Central memory CD4-positive, alpha-beta T cell (primary cell): ENCODE data around the gene FRAT2.
A peak's percentile ranks its signal among the peaks of the same experiment; 100 is the strongest.

Source experiments
- DNase-seq: peaks from one replicate; pipeline ENCODE4 v3.0.0; 2022

Gene FRAT2

DNA sequence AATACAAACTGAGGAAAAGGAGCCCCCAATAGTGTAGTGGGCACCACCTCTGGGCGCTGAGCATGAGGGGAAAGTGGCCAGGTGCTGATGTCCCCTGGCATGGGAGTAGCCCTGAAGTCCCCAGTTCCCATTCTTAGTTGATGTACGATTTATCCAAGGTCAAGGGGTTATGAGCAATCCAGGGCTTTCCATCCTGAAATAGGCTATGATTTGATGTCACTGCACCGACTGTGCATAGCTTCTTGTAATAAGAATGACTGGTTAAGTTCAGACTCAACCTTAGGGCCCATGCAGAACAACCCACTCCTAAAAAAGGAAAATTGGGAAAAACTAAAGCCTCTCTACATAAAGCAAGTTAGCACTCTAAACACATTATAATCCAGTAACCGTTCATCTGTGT, 11.0 kb downstream of the FRAT2 start:
- no peak for DNase-seq

DNA sequence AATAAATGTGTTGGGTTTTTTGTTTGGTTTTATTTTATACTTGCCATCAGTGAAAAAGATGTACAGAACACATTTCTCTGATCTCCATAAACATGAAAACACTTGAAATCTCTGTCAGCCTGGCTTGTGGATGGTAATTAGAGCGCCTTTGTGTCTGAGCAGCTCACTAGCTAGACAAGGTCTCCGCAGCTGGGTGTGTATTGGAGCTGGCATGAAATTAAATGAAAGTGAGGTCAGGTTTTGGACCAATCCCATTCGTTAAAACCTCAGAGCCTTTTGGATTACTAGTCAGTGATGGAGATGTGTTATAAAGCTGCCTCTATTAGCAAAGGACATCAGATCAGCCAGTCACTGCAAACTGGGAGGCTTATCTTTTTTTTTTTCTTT, 12.7 kb downstream of the FRAT2 start:
- DNase-seq: no peak

DNA sequence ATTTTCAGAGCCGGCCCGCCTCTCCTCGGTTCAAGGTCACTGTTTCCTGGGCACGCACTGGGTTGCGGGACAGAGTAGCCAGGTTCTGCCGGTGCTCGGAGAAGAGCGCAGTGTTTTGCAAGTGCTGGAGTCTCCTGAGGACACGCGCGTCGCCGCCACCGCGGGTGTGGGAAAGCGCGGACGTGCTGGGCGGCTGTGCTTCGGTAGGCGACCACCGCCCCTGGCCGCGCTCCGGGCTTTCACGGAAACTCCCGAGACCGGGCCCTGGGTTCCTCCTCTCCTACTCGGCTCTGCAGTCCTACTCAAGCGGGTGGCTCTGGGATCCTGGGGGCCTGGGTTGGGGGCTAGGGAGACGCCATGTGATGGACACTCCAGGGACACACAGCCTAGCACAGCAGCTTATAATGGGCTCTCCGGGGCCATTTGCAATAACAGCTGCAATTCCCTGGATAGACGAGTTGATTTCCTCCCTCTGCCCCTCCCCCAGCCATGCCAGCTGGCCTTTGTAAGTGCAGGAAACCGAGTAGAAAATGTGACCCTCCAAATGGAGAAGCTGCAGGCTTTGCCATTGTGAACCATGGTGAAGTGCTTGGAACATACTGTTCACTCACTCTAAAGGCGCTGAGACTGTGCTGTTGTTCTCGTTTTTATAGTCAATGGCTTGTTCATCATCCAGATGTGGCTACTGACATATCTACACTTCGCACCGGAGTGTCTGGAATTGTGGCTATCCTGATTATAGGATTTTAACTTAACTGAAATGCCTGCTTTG, 13.3 kb downstream of the FRAT2 start:
- DNase-seq: no peak

DNA sequence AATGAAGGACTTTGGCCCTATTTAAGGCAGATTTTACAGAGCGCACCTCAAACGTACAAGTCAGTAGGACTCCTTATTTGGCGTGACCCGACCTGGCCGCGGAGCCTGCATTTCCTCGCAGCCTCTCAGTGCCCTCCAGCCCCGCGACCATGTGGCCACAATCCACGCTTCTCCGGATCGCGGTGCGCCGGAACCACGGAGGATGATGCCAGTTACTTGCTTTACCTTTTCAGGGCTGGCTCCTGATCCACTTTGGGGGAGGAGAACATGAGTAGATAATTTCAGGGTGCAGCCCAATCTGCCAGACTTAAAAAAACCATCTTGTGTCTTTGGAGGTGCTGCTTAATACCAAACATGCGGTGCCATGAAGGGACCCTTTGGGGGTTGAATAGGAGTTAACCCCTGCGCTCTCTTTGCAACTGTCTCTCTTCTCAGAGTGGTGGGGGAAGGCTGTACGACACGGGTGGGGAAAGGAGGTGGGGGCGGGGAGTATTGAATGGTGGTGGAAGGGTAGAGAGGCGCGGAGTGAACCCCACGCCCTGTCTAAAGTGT, 14.0 kb downstream of the FRAT2 start:
- DNase-seq: no peak

DNA sequence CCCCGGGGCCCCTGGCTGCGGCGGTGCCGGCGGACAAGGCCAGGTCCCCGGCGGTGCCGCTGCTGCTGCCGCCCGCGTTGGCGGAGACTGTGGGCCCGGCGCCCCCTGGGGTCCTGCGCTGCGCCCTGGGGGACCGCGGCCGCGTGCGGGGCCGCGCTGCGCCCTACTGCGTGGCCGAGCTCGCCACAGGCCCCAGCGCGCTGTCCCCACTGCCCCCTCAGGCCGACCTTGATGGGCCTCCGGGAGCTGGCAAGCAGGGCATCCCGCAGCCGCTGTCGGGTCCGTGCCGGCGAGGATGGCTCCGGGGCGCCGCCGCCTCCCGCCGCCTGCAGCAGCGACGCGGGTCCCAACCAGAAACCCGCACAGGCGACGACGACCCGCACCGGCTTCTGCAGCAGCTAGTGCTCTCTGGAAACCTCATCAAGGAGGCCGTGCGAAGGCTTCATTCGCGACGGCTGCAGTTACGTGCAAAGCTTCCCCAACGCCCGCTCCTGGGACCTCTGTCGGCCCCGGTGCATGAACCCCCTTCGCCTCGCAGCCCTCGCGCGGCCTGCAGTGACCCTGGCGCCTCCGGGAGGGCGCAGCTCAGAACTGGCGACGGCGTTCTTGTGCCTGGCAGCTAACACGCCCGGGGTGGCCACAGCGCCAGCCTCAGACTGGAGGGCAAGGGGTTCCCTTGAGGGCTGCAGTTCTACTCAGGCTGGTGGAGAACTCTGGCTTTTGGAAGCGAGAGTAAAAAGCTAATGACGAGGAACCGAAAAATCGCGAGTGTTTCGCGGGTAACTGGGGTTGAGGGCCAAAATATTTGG, 14.7 kb downstream of the FRAT2 start:
- DNase-seq: peak; percentile 60

DNA sequence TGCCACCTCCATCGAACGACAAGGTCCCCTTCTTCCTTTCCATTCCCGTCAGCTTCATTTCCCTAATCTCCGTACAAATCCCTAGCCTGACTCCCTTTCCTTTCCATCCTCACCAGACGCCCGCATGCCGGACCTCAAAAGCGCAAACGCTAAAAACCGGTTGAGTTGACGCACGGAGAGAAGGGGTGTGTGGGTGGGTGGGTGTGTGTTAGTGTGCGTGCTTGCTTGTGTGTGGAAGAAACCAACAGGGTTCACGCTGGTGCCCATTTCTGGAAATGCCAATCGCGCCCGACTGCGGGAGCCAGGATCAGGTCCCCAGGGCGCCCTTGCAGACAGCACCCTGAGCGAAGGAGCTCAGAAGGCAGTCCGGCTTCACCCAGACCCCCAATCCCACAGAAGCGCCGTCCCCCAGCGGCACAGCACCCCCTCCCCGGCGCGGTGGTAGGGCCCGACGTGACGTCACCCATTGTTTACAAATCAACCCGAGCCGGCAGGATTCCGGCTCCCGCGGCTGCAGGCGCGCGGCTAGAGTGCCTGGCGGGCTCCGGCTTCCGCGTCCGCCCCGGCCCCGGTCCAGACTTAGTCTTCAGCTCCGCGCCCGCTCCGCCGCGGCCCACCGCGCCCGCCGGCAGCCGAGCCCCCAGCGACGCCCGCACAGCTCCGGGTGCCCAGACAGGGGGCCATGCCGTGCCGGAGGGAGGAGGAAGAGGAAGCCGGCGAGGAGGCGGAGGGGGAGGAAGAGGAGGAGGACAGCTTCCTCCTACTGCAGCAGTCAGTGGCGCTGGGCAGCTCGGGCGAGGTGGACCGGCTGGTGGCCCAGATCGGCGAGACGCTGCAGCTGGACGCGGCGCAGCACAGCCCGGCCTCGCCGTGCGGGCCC, 15.5 kb downstream of the FRAT2 start, which contains the start of gene FRAT1:
Gene FRAT1 (plus strand): TSS at position 500 of the 880 bp plus-strand sequence. CDS start 183 bp downstream, at position 683.
- DNase-seq: peak; percentile 92

DNA sequence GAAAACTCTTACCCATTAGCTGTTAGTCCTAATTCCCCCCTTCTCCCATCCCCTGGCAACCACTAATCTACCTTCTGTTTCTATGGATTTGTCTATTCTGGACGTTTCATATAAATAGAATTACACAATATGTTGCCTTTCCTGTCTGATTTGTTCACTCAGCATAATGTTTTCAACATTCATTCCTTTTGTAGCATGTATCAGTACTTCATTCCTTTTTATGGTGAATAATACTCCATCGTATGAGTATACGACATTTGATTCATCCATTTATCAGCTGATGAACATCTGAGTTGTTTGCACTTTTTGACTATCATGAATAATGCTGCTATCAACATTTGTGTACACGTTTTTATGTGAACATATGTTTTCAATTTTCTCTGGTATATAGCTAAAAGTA, 19.9 kb downstream of the FRAT2 start:
- DNase-seq: no peak

DNA sequence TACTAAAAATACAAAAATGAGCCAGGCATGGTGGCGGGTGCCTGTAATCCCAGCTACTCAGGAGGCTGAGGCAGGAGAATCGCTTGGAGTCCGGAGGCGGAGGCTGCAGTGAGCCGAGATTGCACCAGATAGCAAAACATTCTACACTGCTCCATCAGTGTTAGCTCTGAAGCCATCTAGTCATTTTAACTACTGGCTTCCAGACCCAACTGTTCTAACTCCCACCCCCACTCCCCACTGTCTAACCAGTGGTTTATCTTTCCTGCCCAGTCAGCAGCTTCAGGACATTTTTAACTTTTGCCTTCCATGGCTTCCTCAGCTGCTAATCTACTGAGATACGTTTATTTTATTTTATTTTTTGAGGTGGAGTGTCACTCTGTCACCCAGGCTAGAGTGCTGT, 21.6 kb downstream of the FRAT2 start:
- no peak for DNase-seq

DNA sequence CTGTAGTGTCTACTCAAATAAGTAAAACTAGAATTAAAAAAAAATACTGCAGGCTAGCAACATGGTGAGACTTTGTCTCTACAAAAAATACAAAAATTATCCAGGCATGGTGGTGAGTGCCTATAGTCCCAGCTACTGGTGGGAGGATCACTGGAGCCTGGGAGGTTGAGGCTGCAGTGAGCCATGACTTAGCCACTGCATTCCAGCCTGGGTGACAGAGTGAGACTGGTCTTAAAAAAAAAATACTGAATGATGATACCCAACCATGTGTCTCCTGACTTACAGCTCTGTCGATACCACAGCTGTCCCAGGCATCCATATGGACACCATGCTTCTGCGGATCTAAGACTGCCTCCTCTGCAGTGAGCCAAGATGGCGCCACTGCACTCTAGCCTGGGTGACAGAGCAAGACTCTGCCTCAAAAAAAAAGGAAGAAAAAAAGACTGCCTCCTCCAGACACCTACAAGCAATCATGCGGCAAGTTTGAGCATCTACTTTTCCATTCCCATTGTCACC, 23.4 kb downstream of the FRAT2 start:
- DNase-seq: no peak

DNA sequence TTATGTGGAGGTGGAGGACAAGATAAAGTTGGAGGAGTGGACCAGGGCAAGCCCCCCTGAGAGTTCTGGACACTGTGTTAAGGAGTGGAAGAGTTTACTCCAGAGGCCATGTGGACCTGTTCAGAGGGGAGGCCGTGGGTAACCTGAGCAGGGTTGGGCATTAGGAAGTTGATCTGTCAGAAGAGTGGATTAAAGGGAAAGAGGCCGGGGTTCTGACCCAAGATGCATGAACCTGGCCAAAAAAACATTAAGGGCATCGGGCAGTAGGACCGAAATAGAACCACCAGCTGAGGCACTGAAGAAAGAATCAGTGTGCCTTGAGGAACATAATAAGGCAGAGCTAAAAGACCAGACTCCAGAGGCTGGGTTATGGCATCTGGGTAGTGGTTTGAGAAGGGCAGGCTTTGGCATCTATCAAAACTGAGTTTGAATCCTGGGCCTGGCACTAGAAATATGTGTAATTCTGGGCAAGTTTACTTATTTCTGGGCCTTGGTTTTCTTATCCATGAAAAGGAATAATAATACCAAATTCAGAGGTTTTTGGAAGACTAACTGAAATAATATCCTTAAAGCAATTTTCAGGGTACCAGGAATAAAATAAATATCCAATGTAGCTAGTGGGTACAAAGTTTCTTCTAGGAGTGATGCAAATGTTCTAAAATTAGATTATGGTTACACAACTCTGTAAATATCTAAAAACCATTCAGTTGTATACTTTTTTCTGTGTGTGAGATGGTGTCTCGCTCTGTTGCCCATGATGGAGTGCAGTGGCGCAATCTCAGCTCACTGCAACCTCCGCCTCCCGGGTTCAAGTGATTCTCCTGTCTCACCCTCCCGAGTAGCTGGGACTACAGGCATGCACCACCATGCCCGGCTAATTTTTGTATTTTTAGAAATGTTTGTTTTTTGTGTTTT, 26.4 kb downstream of the FRAT2 start:
- no peak for DNase-seq

DNA sequence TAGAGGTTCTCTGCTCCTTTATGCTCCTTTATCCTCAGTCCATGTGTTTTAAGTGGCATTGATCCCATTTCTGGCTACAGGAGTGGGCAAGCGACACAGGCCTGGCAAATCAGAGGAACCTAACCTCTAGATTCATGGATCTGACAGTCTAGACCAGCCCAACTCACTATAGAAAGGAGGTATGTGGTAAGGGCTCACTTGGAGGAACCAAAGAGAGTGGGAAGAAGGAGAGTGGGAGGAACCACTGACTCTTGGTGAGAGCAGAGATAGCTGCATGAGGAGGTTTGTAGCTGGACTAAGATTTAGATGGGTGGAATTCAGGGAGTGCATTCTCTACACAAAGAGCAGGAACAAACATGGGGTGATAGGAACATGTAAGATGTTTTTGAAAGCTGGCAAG, 27.1 kb downstream of the FRAT2 start:
- DNase-seq: no peak

DNA sequence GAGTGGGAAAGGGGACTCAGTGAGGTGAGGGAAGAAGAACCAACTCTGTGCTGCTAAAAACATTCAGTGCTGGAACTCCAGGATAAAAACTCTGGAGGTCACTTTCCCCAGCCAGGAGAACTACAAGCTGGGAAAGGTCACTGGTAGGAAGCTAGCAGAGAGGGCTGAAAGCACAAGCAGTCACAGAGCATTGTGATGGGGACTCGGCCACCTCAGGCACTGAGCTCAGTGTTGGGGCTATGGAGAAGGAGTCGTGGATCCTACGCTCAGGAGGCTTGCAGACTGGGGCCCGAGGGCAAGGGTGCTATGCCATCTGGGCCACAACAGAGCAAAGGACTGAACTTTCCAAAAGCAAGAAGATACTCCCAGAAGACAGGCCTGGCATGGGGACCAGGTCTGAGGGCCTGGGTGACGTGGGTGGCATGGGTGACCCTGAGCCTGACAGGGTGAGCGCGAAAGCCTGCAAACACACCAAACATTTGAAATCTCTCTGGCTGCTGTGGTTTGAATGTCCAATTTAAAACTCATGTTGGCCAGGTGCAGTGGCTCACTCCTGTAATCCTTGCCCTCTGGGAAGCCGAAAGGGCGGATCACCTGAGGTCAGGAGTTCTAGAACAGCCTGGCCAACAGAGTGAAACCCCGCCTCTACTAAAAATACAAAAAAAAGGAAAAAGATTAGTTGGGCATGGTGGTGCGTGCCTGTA, 32.3 kb downstream of the FRAT2 start:
- DNase-seq: no peak

DNA sequence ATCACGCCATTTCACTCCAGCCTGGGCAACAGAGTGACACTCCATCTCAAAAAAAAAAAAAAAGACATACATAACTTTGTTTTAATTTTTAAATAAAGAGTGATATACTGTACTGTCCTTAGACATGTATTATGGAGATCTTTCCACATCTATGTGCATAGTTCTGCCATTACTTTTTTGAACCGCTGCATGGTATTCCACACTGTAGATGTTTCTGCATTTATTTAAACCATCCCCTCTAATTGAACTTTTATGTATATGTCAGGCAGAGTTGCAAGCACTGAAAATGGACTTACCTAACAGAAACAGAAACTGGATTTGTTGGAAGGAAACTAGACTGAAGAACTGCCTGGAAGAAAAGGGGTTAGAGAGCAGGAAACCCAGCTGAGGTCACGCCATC, 33.5 kb downstream of the FRAT2 start:
- DNase-seq: no peak

DNA sequence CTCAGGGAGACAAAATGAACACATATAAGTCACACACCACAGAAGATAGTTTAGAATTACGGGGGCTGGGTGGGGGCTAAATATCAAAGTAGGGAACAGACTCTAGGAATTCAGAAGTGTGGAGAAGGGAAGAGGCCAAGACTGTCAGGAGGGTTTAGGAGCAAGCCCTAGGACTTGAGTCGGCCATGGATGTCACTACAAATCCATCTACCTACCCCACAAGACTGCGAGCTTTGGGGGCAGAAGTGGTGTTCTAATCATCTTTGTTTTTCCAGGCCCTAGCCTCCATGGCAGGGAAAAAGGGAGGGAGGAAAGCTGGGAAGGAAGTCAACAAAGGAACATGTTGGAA, 36.3 kb downstream of the FRAT2 start:
- DNase-seq: no peak

DNA sequence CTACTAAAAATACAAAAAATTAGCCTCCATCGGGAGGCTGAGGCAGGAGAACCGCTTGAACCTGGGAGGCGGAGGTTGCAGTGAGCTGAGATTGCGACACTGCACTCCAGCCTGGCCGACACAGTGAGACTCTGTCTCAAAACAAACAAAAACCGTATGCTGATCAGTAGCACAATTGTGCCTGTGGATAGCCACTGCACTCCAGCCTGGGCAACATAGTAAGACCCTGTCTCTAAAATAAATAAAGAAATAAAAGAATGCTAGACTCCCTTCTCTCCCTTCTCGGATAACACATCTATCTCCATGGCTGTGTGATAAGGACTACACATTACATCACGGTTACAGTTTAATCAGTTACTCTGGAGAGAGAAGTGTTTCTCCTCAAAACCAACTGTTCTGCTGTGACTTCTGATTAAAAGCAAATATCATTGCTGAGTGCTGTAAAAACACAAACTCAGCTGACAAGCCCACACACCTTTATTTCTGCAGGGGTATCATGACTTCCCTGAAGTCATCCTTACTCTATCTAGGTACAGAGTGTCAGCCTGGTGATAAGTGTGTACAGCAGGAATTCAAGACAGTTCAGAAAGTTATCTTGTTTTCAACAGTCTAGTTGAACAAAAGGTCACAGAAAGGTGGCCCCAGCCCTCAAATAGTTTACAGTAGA, 36.8 kb downstream of the FRAT2 start:
- DNase-seq: no peak

DNA sequence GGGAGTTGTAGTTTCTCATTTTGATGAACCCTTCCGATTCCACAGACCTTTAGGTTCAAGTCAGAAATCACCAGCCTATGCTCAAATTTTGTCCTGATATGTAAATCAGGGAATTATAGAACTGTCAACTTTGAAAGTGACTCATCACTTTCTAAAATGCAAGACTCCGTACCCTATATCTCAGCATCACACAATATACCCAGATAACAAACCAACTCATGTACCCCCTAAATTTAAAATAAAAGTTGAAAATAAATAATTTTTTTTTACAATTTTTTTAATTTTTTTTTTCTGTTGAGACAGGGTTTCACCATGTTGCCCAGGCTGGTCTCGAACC, 41.7 kb downstream of the FRAT2 start:
- no peak for DNase-seq

DNA sequence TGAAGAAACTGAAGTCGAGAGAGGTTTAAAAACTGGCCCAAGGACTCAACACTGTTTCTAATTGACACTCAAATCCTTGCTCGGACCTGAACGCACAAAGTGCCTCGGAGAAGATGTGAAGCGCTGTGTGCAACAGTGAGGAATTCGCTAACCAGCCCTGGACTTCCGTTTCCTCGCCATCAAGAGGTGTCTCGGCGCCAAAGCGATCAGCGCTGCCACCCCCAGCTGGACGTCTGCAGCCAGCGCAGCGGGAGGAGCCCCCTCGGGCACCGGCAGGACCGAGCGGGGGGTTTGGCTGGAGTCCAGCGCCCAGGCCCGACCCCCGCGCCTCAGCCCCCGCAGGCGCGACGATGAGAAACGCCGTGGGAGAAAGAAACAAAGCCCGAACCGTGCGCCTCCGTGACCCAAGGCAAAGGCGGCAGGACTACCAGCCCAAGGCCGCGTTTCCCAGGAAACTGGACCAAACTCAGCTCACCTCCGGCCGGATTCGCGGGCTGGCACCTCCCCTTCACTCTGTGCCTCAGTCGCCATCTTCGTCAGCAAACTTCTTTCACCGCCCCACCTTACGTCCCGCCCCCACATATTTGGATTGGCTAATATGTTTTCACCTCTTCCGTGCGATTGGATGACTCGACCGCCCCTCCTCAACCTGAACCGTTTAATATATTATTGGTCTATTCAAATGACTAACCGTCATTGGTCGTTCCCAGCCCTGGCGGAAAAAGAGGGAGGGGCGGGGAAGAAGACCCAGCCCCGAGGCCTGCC, 42.2 kb downstream of the FRAT2 start, which contains the start of gene ARHGAP19:
Gene ARHGAP19 (minus strand): TSS at position 541 of the 765 bp plus-strand sequence. CDS start 10 bp downstream, at position 531.
- peak; percentile 95 for DNase-seq

DNA sequence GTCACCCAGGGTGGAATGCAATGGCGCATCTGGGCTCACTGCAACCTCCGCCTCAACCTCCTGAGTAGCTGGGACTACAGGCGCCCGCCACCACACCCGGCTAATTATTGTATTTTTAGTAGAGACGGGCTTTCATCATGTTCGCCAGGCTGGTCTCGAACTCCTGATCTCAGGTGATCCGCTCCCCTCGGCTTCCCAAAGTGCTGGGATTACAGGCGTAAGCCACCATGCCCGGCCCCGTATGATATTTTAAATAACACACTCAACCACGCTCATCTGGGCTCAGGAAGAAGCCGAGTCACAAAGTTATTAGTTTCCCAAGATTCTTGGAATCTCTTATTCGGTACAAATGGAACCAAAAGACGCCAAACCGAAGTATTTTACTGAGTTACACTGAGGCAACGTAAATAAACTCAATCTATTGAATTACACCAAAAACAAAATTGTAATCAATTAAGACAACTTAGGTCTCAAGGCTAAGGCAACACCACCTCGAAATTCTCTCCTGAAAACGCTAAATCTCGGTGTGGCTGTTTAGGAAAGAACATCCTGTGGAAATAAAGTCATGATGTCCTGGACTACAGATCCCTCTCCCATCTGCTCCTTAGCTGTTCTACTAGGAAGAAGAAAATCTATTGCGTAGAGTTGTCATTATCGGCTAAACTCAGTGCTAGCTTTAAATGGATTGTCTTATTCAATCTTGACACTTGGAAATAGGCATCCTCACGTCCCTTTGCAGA, 43.0 kb downstream of the FRAT2 start:
- DNase-seq: no peak
